ENCODE results near the gene GATAD2B. TPM values are rescaled to one million over a fixed set of nuclear protein-coding genes. Genes with fewer than 3 reads are reported as not detected.
A peak's percentile ranks its signal among the peaks of the same experiment; 100 is the strongest.
"Not testable (repeated sequence)": the region's sequence is repeated elsewhere in the genome, so short reads cannot be mapped to it uniquely, and the experiment has no call there.

GATAD2B gene
- total and polyA plus RNA-seq, 4 donors, result 4.6 to 41.7 (median 13.4) TPM

DNA sequence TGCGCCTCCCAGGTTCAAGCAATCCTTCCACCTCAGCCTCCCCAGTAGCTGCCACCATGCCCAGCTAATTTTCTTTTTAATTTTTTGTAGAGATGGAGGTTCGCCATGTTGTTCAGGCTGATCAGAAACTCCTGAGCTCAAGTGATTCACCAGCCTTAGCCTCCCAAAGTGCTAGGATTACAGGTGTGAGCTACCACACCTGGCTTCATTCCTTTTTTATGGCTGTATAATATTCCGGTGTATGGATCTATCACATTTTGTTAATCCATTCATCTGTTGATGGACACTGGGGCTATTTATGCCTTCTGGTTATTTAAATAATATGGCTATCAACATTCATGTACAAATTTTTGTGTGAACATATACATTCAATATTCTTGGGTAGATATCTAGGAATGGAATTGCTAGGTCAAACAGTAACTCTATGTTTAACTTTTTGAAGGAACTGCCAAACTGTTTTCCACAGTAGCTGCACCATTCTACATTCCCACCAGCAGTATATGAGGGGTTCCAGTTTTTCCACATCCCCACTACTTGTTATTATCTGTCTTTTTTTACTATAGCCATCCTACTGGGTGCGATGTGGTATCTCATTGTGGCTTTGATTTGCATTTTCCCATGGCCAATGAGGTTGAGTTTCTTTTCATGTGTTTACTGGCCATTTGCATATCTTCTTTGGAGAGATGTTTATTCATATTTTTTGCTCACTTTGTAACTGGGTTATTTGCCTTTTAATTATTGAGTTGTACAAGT lies 136.6 kb downstream of the GATAD2B start:
- peaks cover 0 to 36% (median 9%) of the 10 kb centered on the region in 5 donors for H3K4me1 ChIP-seq (ENCODE audit: control insufficient read depth in 5 of 5, insufficient read depth in 5 of 5, low read length in 5 of 5)
- DNase-seq, result no peak
- H3K27me3 ChIP-seq (ENCODE audit: control insufficient read depth in 3 of 3, insufficient read depth in 3 of 3, low read length in 2 of 3), result no peaks in the 10 kb centered on the region
- ATAC-seq (ENCODE audit: insufficient read depth, low FRiP score), result no peak
- no peak overlapping the region for H3K4me3 ChIP-seq
- no peaks in the 10 kb centered on the region for H3K36me3 ChIP-seq (ENCODE audit: control insufficient read depth in 4 of 4, insufficient read depth in 4 of 4, low read length in 4 of 4)
- 98% methylated on average over 4 of the region's 4 CpGs for WGBS, 2 donors
- no peaks in the 10 kb centered on the region for H3K9me3 ChIP-seq (ENCODE audit: control insufficient read depth in 4 of 4, insufficient read depth in 3 of 4, low read length in 3 of 4)
- no peak for TF ChIP-seq CTCF (IDR thresholded peaks at IDR 0.05; ENCODE audit: control extremely low read depth, extremely low read depth)
- no peak overlapping the region for H3K9ac ChIP-seq (ENCODE audit: insufficient read depth in 1 of 2, low read length in 2 of 2)
- no peak overlapping the region for H3K27ac ChIP-seq (ENCODE audit: low read depth in 1 of 2, low read length in 1 of 2)

DNA sequence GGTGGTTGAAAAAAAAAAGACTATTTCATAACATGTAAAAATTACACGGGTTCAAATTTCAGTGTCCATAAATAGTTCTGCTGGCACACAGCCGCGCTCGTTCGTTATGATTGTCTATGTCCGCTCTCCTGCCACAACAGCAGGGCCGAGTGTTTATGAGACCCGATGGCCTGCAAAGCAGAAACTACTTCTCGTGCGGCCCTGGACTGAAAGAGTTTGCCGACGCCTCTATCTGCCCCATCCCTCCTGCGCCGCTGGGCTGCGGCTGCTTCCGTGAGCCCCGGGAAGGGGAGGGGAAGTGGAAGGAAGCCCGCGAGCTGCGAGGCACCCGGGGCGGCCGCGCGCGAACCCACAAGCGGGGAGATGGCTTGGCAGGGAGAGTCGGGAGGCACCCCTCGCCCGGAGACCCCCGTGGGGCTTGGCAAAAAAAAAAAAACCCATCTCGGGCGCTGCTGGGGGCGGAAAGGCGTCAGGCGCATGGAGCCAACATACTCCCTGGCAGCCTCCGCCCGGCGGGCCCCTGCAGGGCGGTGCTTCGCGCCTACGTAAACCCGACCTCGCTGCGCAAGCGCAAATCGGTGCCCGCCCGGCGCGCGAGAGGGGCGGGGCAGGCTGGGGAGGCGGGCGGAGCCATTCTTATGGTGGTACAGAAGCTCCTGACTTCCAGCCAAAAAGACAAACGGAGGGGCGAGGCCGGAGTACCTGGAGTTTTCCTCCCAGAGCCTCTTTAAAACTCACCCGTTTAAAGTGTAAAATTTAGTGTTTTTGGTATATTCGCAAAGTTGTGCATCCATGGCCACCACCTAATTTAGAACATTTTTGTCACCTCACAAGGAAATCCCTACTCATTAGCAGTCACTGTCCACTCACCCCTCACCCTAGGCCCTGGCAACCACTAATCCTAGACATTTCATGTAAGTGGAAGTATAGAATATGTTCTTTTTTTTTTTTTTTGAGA lies 139.3 kb downstream of the GATAD2B start:
- peak; percentile 95 to 98 (median 95) for DNase-seq
- peaks cover 0 to 12% (median 7%) of the 10 kb centered on the region in 5 donors for H3K4me1 ChIP-seq (ENCODE audit: control insufficient read depth in 5 of 5, insufficient read depth in 5 of 5, low read length in 5 of 5)
- H3K4me3 ChIP-seq, result peak overlapping the region; percentile 55
- 0 to 1% methylated on average over 50 to 61 of the region's 61 CpGs for WGBS, 2 donors
- peak; percentile 98 for ATAC-seq (ENCODE audit: insufficient read depth, low FRiP score)
- no peaks in the 10 kb centered on the region for H3K27me3 ChIP-seq (ENCODE audit: control insufficient read depth in 3 of 3, insufficient read depth in 3 of 3, low read length in 2 of 3)
- TF ChIP-seq CTCF (IDR thresholded peaks at IDR 0.05; ENCODE audit: control extremely low read depth, extremely low read depth), result no peak
- H3K36me3 ChIP-seq (ENCODE audit: control insufficient read depth in 4 of 4, insufficient read depth in 4 of 4, low read length in 4 of 4), result peaks cover 0 to 7% (median 4%) of the 10 kb centered on the region in 4 donors
- peak overlapping the region; percentile 97 to 99 for H3K27ac ChIP-seq (ENCODE audit: low read depth in 1 of 2, low read length in 1 of 2)
- H3K9ac ChIP-seq (ENCODE audit: insufficient read depth in 1 of 2, low read length in 2 of 2), result peak overlapping the region; percentile 63 to 76
- no peaks in the 10 kb centered on the region for H3K9me3 ChIP-seq (ENCODE audit: control insufficient read depth in 4 of 4, insufficient read depth in 3 of 4, low read length in 3 of 4)

DNA sequence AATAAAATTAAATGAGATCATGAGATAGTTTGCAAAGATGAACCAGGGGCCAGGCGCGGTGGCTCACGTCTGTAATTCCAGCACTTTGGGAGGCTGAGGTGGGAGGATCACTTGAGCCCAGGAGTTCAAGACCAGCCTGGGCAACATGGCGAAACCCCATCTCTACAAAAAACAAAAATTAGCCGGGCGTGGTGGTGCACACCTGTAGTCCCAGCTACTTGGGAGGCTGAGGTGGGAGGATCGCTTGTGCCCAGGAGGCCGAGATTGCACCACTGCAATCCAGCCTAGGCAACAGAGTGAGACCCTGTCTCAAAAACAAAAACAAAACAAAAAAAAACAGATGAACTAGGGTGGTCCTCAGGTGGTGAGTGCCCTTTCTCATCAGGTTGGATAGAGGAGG lies 140.1 kb downstream of the GATAD2B start:
- peak overlapping the region; percentile 97 to 99 for H3K27ac ChIP-seq (ENCODE audit: low read depth in 1 of 2, low read length in 1 of 2)

GRCh38 chr1:153780551-153780950 lies 142.2 kb downstream of the GATAD2B start:
- no peak overlapping the region for H3K4me3 ChIP-seq
- WGBS, 2 donors, result 84 to 87% methylated on average over 4 of the region's 4 CpGs
- H3K4me1 ChIP-seq (ENCODE audit: control insufficient read depth in 5 of 5, insufficient read depth in 5 of 5, low read length in 5 of 5), result peaks cover 8 to 28% (median 11%) of the 10 kb centered on the region in 5 donors
- DNase-seq, result no peak
- H3K27me3 ChIP-seq (ENCODE audit: control insufficient read depth in 3 of 3, insufficient read depth in 3 of 3, low read length in 2 of 3), result no peaks in the 10 kb centered on the region
- ATAC-seq (ENCODE audit: insufficient read depth, low FRiP score), result no peak
- peaks cover 0 to 8% (median 6%) of the 10 kb centered on the region in 4 donors for H3K36me3 ChIP-seq (ENCODE audit: control insufficient read depth in 4 of 4, insufficient read depth in 4 of 4, low read length in 4 of 4)
- no peak for TF ChIP-seq CTCF (IDR thresholded peaks at IDR 0.05; ENCODE audit: control extremely low read depth, extremely low read depth)
- no peaks in the 10 kb centered on the region for H3K9me3 ChIP-seq (ENCODE audit: control insufficient read depth in 4 of 4, insufficient read depth in 3 of 4, low read length in 3 of 4)
- H3K27ac ChIP-seq (ENCODE audit: low read depth in 1 of 2, low read length in 1 of 2), result no peak overlapping the region
- H3K9ac ChIP-seq (ENCODE audit: insufficient read depth in 1 of 2, low read length in 2 of 2), result no peak overlapping the region

More for the DNA sequence above, 140.1 kb downstream of the GATAD2B start:
- WGBS, 2 donors, result 95% methylated on average over 8 of the region's 8 CpGs
- H3K9me3 ChIP-seq (ENCODE audit: control insufficient read depth in 4 of 4, insufficient read depth in 3 of 4, low read length in 3 of 4); H3K4me3 ChIP-seq; DNase-seq; H3K27me3 ChIP-seq (ENCODE audit: control insufficient read depth in 3 of 3, insufficient read depth in 3 of 3, low read length in 2 of 3); H3K36me3 ChIP-seq (ENCODE audit: control insufficient read depth in 4 of 4, insufficient read depth in 4 of 4, low read length in 4 of 4); ATAC-seq (ENCODE audit: insufficient read depth, low FRiP score): not testable (repeated sequence)
- Histone ChIP-seq H3K9ac (ENCODE audit: insufficient read depth in 1 of 2, low read length in 2 of 2) (peak overlapping the region; percentile 63 to 67), H3K4me1 (ENCODE audit: control insufficient read depth in 5 of 5, insufficient read depth in 5 of 5, low read length in 5 of 5) (peaks cover 0 to 10% (median 7%) of the 10 kb centered on the region in 5 donors)

All from lung (tissue), 12 donors.